Adrenal gland (tissue), 12 donors: ENCODE data around the gene RPS10. TPM values are rescaled to one million over a fixed set of nuclear protein-coding genes. Genes with fewer than 3 reads are reported as not detected.

Experiments used
- DNase-seq, 7 donors: peaks; one replicate each; pipeline ENCODE4 v3.0.0-alpha.2; 2019 to 2020
- H3K27ac ChIP-seq, 5 donors: fragments of 200-600 bp; sonication (generic) in 4 of 5; 1 replicate in 3 of 5; 2 replicates in 2 of 5; pipeline versions ENCODE4 v1.5.1 to v1.8.0; 2016 to 2020; ENCODE audit warnings: mild to moderate bottlenecking in 1 of 5
- H3K27me3 ChIP-seq: fragments of 200-600 bp; 2 replicates; pipeline ENCODE4 v1.8.0; 2021
- H3K36me3 ChIP-seq, 2 donors: fragments of 200-600 bp; replicated peaks in 1 of 2; 1 replicate in 1 of 2; 2 replicates in 1 of 2; pipeline versions ENCODE4 v1.5.1 to v1.8.0; 2018 to 2022
- H3K4me1 ChIP-seq, 2 donors: fragments of 200-600 bp; replicated peaks in 1 of 2; 1 replicate in 1 of 2; 2 replicates in 1 of 2; pipeline versions ENCODE4 v1.5.1 to v1.8.0; 2018 to 2021
- H3K4me3 ChIP-seq, 4 donors: fragments of 200-600 bp; sonication (generic) in 3 of 4; one replicate each; pipeline ENCODE4 v1.5.1; 2016 to 2018
- H3K9me3 ChIP-seq, 3 donors: fragments of 200-600 bp; sonication (generic) in 1 of 3; replicated peaks in 1 of 3; 1 replicate in 2 of 3; 2 replicates in 1 of 3; pipeline versions ENCODE4 v1.5.1 to v1.8.0; 2016 to 2021
- CTCF ChIP-seq, 6 experiments: fragments of 450-650 bp in 4 of 6; fragments of 200-600 bp in 2 of 6; sonication (generic) in 1 of 6; IDR thresholded peaks; 1 replicate in 5 of 6; 2 replicates in 1 of 6; pipeline versions ENCODE4 v1.5.1 to v1.8.0; 2016 to 2021; ENCODE audit warnings: antibody characterized with exemption in 6 of 6, mild to moderate bottlenecking in 2 of 6, moderate library complexity in 1 of 6
- POLR2A ChIP-seq, 2 donors: fragments of 450-650 bp; IDR thresholded peaks; one replicate each; pipeline ENCODE4 v1.6.1; 2017; ENCODE audit warnings: antibody characterized with exemption in 2 of 2, mild to moderate bottlenecking in 2 of 2, moderate library complexity in 1 of 2
- WGBS, 4 donors: extraction: QIAGEN DNeasy Blood & Tissue Kit in 2 of 4; methylation state at CpG; one replicate each; pipeline versions ENCODE4 v1.1.5 to v1.1.7; 2013 to 2017; 5-methylcytosine and 5-hydroxymethylcytosine counted together
- intact Hi-C, 2 donors: fragments of 100-400 bp; cut with DNase I; formaldehyde crosslinking; loops; one replicate each; pipeline versions ENCODE4 v1.14.1 to v1.15.0; 2022 to 2023
- polyA plus RNA-seq, 3 donors: library from polyadenylated mRNA; stranded (reverse); fragments of 200-250 nt in 2 of 3; fragments of 350-450 nt in 1 of 3; fragmentation: Illumina TruSeq in 1 of 3; extraction: RNeasy Lipid Tissue Mini Kit (QIAGEN cat#74804) in 1 of 3; gene quantifications; one replicate each; pipeline ENCODE4 v1.2.3, GENCODE V29; 2013 to 2014
- total RNA-seq, 9 donors: library from RNA; depleted of rRNA in 4 of 9; stranded (reverse); fragments of >200 nt in 4 of 9; fragments of 120-200 nt in 1 of 9; fragmentation: NEBNext Ultra II Directional in 1 of 9; extraction: Animal tissue kit (Norgen Biotek cat#: 25700) in 1 of 9; gene quantifications; one replicate each; pipeline versions ENCODE4 v1.1.0 to v1.2.4, GENCODE V29; 2013 to 2023
- donor health status: healthy with polysubstance abuse.
- donor health status: Bipolar disorder and iron deficiency.
- donor health status: DM: yes; HTN: yes; CAD: no.
- donor health status: DM: no; HTN: no; CAD: no.
- donor health status: DM: no; HTN: no; CAD: no.
- donor health status: DM: yes; HTN: yes; CAD: no.

RPS10 gene
- total and polyA plus RNA-seq, 12 donors, result 937 to 3,093 (median 2,220) TPM

GRCh38 chr6:34474754-34475153 lies 48.9 kb upstream of the RPS10 start:
- TF ChIP-seq CTCF (IDR thresholded peaks at IDR 0.05) (no peak), POLR2A (IDR thresholded peaks at IDR 0.05) (no peak)
- H3K9me3 ChIP-seq, result no peaks in the 10 kb centered on the region
- no peak overlapping the region for H3K4me3 ChIP-seq
- H3K27me3 ChIP-seq, result no peaks in the 10 kb centered on the region
- intact Hi-C loops, result no loop called here
- no peak for DNase-seq
- H3K4me1 ChIP-seq, result no peaks in the 10 kb centered on the region
- no peaks in the 10 kb centered on the region for H3K36me3 ChIP-seq
- no peak overlapping the region for H3K27ac ChIP-seq
- 90 to 98% (median 94%) methylated on average over 2 of the region's 2 CpGs for WGBS, 4 donors

- Histone ChIP-seq H3K36me3 (no peaks in the 10 kb centered on the region), H3K27ac (no peak overlapping the region), H3K4me3 (no peak overlapping the region), H3K27me3 (no peaks in the 10 kb centered on the region), H3K9me3 (no peaks in the 10 kb centered on the region), H3K4me1 (no peaks in the 10 kb centered on the region)
- intact Hi-C loops, result no loop called here
- 87 to 100% (median 94%) methylated on average over 1 of the region's 1 CpG for WGBS, 4 donors
- DNase-seq, result no peak
- no peak for TF ChIP-seq CTCF (IDR thresholded peaks at IDR 0.05)
- no peak for TF ChIP-seq POLR2A (IDR thresholded peaks at IDR 0.05)
Observed at GRCh38 chr6:34473967-34474366, 48.1 kb upstream of the RPS10 start.

- Histone ChIP-seq H3K9me3 (no peaks in the 10 kb centered on the region), H3K27me3 (no peaks in the 10 kb centered on the region), H3K36me3 (no peaks in the 10 kb centered on the region), H3K4me1 (no peaks in the 10 kb centered on the region), H3K27ac (no peak overlapping the region), H3K4me3 (no peak overlapping the region)
- DNase-seq, result no peak
- WGBS, 4 donors, result 86 to 94% (median 88%) methylated on average over 5 of the region's 5 CpGs
- TF ChIP-seq CTCF (IDR thresholded peaks at IDR 0.05), result no peak
- no peak for TF ChIP-seq POLR2A (IDR thresholded peaks at IDR 0.05)
- intact Hi-C loops, result no loop called here
Observed at GRCh38 chr6:34472425-34472824, 46.6 kb upstream of the RPS10 start.

GRCh38 chr6:34469499-34469898 lies 43.6 kb upstream of the RPS10 start:
- no peak for TF ChIP-seq POLR2A (IDR thresholded peaks at IDR 0.05)
- no peak for TF ChIP-seq CTCF (IDR thresholded peaks at IDR 0.05)
- Histone ChIP-seq H3K27ac (no peak overlapping the region), H3K4me3 (no peak overlapping the region), H3K27me3 (no peaks in the 10 kb centered on the region), H3K36me3 (no peaks in the 10 kb centered on the region), H3K4me1 (peaks cover 7 to 12% of the 10 kb centered on the region in 2 donors), H3K9me3 (no peaks in the 10 kb centered on the region)
- 66 to 88% (median 78%) methylated on average over 2 to 3 of the region's 3 CpGs for WGBS, 4 donors
- no peak for DNase-seq
- intact Hi-C loops, result loop anchor here (10.0 kb wide), 1 partner anchor 125 kb away; no protein-coding TSS in a partner anchor
